ENCODE data around the gene EML4.
A peak's percentile ranks its signal among the peaks of the same experiment; 100 is the strongest.
"Not testable (repeated sequence)": the region's sequence is repeated elsewhere in the genome, so short reads cannot be mapped to it uniquely, and the experiment has no call there.

The EML4 gene

DNA sequence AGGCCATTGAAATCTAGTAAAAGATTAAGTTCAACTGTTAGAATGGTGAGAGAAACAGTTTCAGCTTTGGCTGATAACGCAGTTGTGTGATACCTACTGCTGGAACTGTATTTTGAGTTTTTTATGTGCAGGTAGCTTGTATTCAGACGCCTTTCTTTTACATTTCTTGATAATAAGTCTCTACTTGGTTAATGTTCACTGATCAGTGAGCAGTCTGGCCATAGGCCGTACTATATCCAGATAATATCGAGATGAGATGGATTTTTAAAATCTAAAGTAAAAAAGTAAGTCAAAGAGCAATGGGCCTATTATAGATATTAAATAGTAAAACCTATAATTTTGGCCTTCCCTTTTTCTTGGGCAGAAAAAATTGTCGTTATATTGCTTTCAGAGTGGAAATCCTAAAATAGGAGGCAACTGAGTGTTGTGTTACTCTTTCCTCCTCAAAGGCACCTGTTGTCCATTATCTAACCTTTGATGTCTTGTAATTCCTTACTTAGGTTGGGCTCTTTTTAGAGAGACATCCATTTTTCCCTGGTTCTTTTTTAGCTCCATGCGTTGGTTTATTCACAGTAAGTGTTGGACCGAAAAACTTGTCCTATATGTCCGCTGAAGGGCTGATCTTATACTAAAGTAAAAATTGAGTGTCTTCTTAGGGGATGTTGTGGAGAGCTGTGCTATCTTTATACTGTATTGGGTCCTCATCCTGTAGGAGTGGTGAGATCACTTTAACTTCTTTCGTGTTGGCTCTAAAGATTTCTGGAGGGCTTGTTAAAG is 1.7 kb downstream of the EML4 start:
- no peaks in the 10 kb centered on the region for H3K36me3 ChIP-seq (replicated peaks)
- no peak for DNase-seq (ENCODE audit: low spot score in 2 of 2)
- H3K9me3 ChIP-seq, result no peaks in the 10 kb centered on the region
- in situ Hi-C loops (cut with MboI; ENCODE audit: low sequenced_read_pairs), result no loop called here
- H3K27me3 ChIP-seq (ENCODE audit: low read depth), result no peaks in the 10 kb centered on the region; the same call in 1 of the 2 replicates
- peak overlapping the region; percentile 78 for H3K4me3 ChIP-seq
- H3K4me1 ChIP-seq, result peaks cover 31% of the 10 kb centered on the region

DNA sequence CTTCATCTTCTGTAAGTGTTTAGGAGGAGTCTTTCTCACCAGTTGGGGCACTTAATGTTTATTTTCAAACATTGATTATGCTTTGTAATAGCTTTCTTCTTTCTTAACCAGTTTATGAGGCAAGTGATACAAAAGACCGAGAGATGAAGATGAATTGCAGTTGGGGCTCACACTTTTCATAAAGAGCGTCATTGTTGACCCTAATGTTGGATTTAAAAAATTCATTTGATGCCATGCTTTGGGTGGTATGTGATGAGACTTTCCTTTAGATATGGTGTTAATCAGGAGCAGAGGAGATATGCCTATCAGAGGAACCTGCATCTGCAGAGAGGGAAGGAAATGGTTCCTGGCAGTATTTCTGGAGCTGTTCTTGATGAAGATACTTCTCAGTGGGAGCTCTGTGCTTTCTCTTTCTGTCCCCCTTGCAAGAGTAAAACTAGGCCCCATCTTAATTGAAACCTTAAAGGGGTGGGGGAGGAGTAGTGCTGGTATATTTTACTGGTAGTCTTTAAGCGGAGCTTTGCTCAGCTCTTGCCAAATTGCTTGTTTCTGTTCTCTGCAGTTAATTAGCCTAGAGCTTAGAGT is 2.3 kb downstream of the EML4 start:
- DNase-seq (ENCODE audit: low spot score in 2 of 2), result peak in 1 of 2 experiments; percentile 22
- peak overlapping the region; percentile 78 for H3K4me3 ChIP-seq
- in situ Hi-C loops (cut with MboI; ENCODE audit: low sequenced_read_pairs), result no loop called here

DNA sequence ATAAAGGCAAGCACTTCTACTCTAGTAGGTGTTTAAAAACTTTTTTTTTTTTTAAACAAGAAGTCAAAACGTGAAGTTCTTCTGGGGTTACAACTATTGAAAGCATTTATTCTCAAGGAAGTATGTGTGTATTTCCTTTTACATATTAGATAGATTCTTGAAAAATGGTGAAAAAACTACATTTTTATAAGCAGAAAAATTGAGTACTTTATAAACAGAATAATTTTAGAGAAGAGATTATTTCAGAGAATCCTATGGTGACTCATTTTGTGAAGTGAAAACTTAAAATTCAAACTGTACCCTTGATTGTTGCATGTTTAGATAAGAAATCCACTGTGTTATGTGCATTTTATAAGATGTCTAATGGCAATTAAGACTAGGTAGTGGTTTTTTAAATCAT is 2.9 kb downstream of the EML4 start:
- in situ Hi-C loops (cut with MboI; ENCODE audit: low sequenced_read_pairs), result no loop called here

More for the DNA sequence above, 2.3 kb downstream of the EML4 start:
- Histone ChIP-seq H3K4me1 (peaks cover 31% of the 10 kb centered on the region), H3K36me3 (replicated peaks) (no peaks in the 10 kb centered on the region), H3K9me3 (no peaks in the 10 kb centered on the region), H3K27me3 (ENCODE audit: low read depth) (no peaks in the 10 kb centered on the region; the same call in 1 of the 2 replicates)

DNA sequence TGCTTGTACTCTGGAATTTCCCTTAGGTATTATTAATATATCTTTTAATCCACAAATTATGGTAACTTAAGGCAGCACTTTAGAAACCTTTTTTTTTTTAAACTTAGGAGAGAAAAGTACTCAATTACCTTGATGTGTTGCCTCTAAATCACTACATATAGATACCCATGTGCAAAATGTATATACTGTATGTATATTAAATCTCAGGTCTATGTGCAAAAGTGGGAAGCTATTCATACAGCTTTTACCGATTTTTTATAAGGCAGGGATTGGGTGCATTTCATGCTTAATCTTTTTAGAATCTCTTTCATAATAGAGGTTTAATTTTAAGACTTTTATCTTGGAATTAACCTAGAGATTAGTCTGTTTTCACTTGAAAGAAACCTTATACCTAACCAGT is 3.4 kb downstream of the EML4 start:
- no peaks in the 10 kb centered on the region for H3K36me3 ChIP-seq (replicated peaks)
- DNase-seq (ENCODE audit: low spot score in 2 of 2), result no peak
- peaks cover 31% of the 10 kb centered on the region for H3K4me1 ChIP-seq
- no peaks in the 10 kb centered on the region for H3K27me3 ChIP-seq (ENCODE audit: low read depth)
- no peaks in the 10 kb centered on the region for H3K9me3 ChIP-seq
- H3K4me3 ChIP-seq, result no peak overlapping the region
- in situ Hi-C loops (cut with MboI; ENCODE audit: low sequenced_read_pairs), result no loop called here

More for the DNA sequence above, 2.9 kb downstream of the EML4 start:
- no peak for DNase-seq (ENCODE audit: low spot score in 2 of 2)
- H3K4me1 ChIP-seq, result peaks cover 31% of the 10 kb centered on the region
- no peaks in the 10 kb centered on the region for H3K36me3 ChIP-seq (replicated peaks)
- no peaks in the 10 kb centered on the region for H3K27me3 ChIP-seq (ENCODE audit: low read depth)
- no peaks in the 10 kb centered on the region for H3K9me3 ChIP-seq
- H3K4me3 ChIP-seq, result peak overlapping the region; percentile 78

DNA sequence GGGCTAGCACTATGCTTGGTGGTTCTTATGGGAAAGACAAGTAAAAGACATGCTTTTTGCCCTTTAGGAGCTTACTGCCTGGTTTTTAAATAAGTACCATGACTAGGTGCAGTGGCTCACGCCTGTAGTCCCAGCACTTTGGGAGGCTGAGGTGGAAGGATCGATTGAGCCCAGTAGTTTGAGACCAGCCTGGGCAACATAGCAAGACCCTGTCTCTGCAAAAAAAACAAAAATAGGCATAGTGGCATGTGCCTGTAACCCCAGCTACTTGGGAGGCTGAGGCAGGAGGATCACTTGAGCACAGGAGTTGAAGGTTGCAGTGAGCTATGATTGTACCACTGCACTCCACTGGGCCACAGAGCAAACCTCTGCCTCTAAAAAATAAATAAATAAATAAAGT is 4.3 kb downstream of the EML4 start:
- in situ Hi-C loops (cut with MboI; ENCODE audit: low sequenced_read_pairs); H3K9me3 ChIP-seq; H3K36me3 ChIP-seq (replicated peaks); H3K27me3 ChIP-seq (ENCODE audit: low read depth); H3K4me3 ChIP-seq; DNase-seq (ENCODE audit: low spot score in 2 of 2): not testable (repeated sequence)
- peaks cover 31% of the 10 kb centered on the region for H3K4me1 ChIP-seq

DNA sequence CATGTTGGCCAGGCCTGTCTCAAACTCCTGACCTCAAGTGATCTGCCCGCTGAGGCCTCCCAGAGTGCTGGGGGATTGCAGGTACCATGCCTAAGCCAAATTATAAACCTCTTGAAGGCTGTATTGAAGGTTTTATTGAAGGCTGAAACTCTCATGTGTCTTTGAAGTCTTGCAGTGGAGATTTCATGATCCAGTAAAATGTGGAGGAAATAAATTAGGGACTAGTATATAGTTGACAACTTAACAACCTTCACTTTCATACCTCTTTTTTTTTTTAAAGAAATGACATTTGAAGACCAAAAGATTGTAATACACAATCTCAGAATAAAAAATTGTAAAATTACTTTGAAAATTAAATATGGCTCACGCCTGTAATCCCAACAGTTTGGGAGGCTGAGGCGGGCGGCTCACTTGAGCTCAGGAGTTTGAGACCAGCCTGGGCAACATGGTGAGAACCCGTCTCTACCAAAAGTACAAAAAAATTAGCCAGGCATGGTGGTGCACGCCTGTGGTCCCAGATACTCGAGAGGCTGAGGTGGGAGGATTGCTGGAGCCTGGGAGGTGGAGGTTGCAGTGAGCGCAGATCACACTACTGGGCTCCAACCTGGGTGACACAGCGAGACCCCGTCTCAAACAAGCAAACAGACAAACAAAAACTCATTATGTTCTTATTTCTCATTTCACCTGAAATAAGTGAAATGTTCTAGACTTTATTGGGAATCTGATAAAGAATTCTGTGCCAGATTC is 8.0 kb downstream of the EML4 start:
- H3K4me3 ChIP-seq, result no peak overlapping the region
- H3K9me3 ChIP-seq, result no peaks in the 10 kb centered on the region
- peaks cover 11% of the 10 kb centered on the region for H3K4me1 ChIP-seq
- in situ Hi-C loops (cut with MboI; ENCODE audit: low sequenced_read_pairs), result no loop called here
- no peaks in the 10 kb centered on the region for H3K36me3 ChIP-seq (replicated peaks)
- H3K27me3 ChIP-seq (ENCODE audit: low read depth), result no peaks in the 10 kb centered on the region
- no peak for DNase-seq (ENCODE audit: low spot score in 2 of 2)

DNA sequence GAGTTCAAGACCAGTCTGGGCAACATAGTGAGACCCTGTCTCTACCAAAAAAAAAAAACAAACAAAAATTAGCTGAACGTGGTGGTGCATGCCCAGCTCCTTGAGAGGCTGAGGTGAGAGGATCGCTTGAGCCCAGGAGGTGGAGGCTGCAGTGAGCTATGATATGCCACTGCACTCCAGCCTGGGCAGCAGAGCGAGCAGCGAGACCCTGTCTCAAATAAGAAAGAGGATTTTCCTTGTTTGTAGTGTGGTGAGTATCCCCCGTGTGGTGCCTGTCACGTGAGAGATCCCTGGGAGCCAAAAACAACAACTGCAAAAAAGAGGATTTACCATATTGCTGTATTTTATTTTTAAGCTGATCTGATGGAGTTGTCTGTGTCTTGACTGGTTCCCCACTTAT is 9.2 kb downstream of the EML4 start:
- no peaks in the 10 kb centered on the region for H3K36me3 ChIP-seq (replicated peaks)
- in situ Hi-C loops (cut with MboI; ENCODE audit: low sequenced_read_pairs), result no loop called here
- H3K4me3 ChIP-seq, result no peak overlapping the region
- H3K9me3 ChIP-seq, result no peaks in the 10 kb centered on the region
- H3K4me1 ChIP-seq, result no peaks in the 10 kb centered on the region
- DNase-seq (ENCODE audit: low spot score in 2 of 2), result no peak
- H3K27me3 ChIP-seq (ENCODE audit: low read depth), result no peaks in the 10 kb centered on the region

DNA sequence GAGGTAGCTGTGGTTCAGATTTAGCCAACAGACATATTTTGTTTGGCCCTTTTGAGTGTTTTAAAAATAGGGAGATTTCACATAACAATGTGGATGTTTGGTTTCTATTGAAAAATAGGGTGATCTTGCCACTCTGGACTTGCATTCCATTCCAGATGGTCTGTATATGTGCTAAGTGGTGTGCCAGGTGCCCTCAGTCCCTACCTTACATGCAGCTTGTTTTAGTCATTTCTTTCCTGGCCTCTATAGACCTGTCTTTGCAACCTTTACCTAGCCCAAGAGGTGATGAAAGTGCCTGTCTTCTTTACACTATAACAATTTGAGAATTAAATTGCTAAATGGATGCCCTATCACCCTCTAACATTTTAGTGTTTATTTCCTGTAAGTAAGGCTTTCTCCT is 11.1 kb downstream of the EML4 start:
- no peaks in the 10 kb centered on the region for H3K27me3 ChIP-seq (ENCODE audit: low read depth)
- no peaks in the 10 kb centered on the region for H3K9me3 ChIP-seq
- no peaks in the 10 kb centered on the region for H3K36me3 ChIP-seq (replicated peaks)
- in situ Hi-C loops (cut with MboI; ENCODE audit: low sequenced_read_pairs), result no loop called here
- H3K4me3 ChIP-seq, result no peak overlapping the region
- DNase-seq (ENCODE audit: low spot score in 2 of 2), result no peak
- no peaks in the 10 kb centered on the region for H3K4me1 ChIP-seq

DNA sequence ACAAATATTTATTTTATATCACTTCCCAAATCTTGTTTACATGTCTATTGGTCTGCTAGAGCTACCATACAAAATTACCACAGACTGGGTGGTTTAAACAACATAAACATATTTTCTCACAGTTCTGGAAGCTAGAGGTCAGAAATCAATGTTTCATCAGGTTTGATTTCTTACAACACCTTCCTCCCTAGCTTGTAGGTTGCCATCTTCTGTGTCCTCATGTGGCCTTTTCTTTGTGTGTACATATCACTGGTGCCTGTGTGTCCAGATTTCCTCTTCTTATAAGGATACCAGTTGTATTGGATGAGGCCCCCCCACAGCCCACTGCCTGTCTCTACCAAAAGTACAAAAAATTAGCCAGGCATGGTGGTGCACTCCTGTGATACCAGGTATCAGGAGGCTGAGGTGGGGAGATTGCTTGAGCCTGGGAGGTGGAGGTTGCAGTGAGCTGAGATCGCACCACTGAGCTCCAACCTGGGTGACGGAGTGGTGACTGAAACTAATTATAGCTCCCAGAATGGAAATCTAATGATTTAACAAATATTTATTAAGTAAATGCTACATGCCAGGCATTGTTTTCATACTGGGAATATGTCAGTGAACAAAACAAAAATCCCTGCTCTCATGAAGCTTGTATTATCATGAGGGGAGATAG is 13.6 kb downstream of the EML4 start:
- Histone ChIP-seq H3K27me3 (ENCODE audit: low read depth) (no peaks in the 10 kb centered on the region), H3K4me3 (no peak overlapping the region), H3K36me3 (replicated peaks) (no peaks in the 10 kb centered on the region), H3K9me3 (no peaks in the 10 kb centered on the region), H3K4me1 (no peaks in the 10 kb centered on the region)
- in situ Hi-C loops (cut with MboI; ENCODE audit: low sequenced_read_pairs), result no loop called here
- DNase-seq (ENCODE audit: low spot score in 2 of 2), result no peak

DNA sequence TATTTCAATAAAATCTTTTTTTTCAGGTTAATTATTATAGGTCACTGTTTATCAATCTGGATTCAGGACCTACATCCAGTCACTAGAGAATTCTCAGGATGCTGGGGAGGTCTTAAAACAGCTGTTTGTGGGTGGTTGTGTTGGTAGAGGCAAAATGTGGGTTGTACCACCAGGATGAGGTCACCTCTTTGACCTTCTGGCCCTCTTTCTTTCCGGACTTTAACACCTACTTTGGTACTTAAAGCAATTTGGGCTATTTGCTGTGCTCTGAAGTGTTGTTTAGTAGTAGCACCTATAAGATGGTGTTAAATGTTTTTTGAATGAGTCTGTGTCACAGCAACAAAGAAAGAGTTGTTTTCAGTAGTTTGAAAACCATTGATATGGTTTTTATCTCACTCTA is 14.6 kb downstream of the EML4 start:
- no peaks in the 10 kb centered on the region for H3K9me3 ChIP-seq
- no peaks in the 10 kb centered on the region for H3K27me3 ChIP-seq (ENCODE audit: low read depth)
- DNase-seq (ENCODE audit: low spot score in 2 of 2), result no peak
- H3K4me3 ChIP-seq, result no peak overlapping the region
- no peaks in the 10 kb centered on the region for H3K4me1 ChIP-seq
- in situ Hi-C loops (cut with MboI; ENCODE audit: low sequenced_read_pairs), result no loop called here
- H3K36me3 ChIP-seq (replicated peaks), result no peaks in the 10 kb centered on the region

DNA sequence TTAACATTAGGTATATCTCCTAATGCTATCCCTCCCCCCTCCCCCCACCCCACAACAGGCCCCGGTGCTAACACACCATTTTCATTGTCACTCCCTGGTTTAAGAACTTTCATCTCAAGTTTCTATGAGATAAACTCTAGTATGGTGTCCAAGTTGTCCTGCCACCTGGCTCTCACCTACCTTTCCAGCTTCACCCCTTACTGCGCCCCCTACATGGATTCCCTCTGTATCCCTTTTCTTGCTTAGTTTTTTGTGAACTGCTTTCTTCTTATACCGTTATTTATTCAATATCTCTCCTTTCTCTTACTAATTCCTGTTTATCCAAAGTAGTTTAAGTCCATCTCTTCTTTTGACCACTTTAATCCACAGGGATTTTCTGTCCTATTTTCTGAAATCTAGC is 15.2 kb downstream of the EML4 start:
- no peaks in the 10 kb centered on the region for H3K36me3 ChIP-seq (replicated peaks)
- no peak for DNase-seq (ENCODE audit: low spot score in 2 of 2)
- H3K4me1 ChIP-seq, result no peaks in the 10 kb centered on the region
- no peak overlapping the region for H3K4me3 ChIP-seq
- H3K27me3 ChIP-seq (ENCODE audit: low read depth), result no peaks in the 10 kb centered on the region
- H3K9me3 ChIP-seq, result no peaks in the 10 kb centered on the region
- in situ Hi-C loops (cut with MboI; ENCODE audit: low sequenced_read_pairs), result no loop called here

DNA sequence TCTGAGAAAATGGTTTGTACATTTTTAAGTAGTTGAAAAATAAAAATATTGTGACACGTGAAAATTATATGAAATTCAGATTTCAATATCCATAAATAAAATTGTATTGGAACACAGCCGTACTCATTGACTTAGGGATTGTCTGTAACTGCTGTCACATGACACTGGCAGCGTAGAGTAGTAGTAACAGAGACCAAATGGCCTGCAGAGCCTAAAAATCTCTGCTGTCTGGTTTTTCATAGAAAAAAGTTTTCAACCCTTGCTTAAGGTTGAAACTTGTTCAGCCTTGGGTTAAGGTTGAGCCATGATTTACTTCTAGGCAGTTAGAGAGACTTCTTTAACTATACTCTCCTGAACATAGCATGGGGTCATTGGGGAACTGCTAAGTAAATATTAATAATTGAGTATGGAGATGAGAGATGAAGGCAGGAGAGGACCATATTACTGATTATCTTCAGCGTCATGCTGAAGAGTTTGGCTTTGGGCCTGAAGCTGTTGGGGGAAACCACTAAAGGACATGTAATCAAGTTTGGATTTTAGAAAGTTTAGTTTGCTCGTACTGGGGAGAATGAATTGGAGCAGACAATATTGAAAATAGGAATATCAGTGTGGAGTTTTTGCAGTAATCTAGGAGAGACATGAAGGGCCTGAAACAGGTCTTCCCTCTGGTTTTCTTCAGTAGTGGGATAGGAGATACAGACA is 16.2 kb downstream of the EML4 start:
- H3K36me3 ChIP-seq (replicated peaks), result no peaks in the 10 kb centered on the region
- no peaks in the 10 kb centered on the region for H3K9me3 ChIP-seq
- no peak overlapping the region for H3K4me3 ChIP-seq
- in situ Hi-C loops (cut with MboI; ENCODE audit: low sequenced_read_pairs), result no loop called here
- H3K4me1 ChIP-seq, result no peaks in the 10 kb centered on the region
- DNase-seq (ENCODE audit: low spot score in 2 of 2), result no peak
- H3K27me3 ChIP-seq (ENCODE audit: low read depth), result no peaks in the 10 kb centered on the region

DNA sequence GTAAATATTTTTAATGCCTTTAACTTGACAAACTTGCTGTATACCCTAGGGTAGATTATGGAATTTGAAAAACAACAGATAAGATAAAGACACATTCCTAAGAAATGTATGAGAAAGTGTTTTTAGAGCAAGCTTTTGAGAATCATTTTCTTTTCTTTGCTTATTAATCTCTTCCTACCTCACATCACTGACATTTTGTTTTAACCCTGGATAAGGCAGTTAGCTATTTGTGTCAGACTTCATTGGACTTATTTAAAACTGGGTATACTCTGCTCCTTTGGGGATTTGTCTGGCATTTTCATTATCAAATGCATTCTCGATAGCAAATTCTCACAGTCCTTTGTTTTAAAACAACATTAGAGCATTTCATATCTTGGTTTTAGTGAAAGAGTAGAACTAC is 17.2 kb downstream of the EML4 start:
- H3K4me1 ChIP-seq, result no peaks in the 10 kb centered on the region

More for the DNA sequence above, 17.2 kb downstream of the EML4 start:
- H3K27me3 ChIP-seq (ENCODE audit: low read depth), result no peaks in the 10 kb centered on the region
- in situ Hi-C loops (cut with MboI; ENCODE audit: low sequenced_read_pairs), result no loop called here
- H3K4me3 ChIP-seq, result no peak overlapping the region
- DNase-seq (ENCODE audit: low spot score in 2 of 2), result no peak
- H3K36me3 ChIP-seq (replicated peaks), result no peaks in the 10 kb centered on the region
- no peaks in the 10 kb centered on the region for H3K9me3 ChIP-seq
